IMR-90 (cell line): ENCODE results near the gene OVCH1. TPM values are rescaled to one million over a fixed set of nuclear protein-coding genes. Genes with fewer than 3 reads are reported as not detected.

Experiments used
- ATAC-seq: fragments of 200-7000 bp; cut with Tn5 transposase; 2 replicates; pipeline ENCODE4 v1.9.1; 2020; ENCODE audit warnings: low read depth, mild to moderate bottlenecking, moderate library complexity
- BruUV-seq: library from RNA; stranded (reverse); fragments of 400-500 nt; replicated peaks from 2 replicates; lab custom pipeline; 2021; lab: Mats Ljungman, UMichigan
- CTCF ChIA-PET: fragments of 300-600 bp; formaldehyde crosslinking; extraction: SDS; loops from one replicate; lab custom pipeline; 2021; ENCODE audit warnings: antibody characterized with exemption; lab: Yijun Ruan, JAX
- POLR2A ChIA-PET: fragments of 300-600 bp; sonication (Branson Sonifier 250); formaldehyde crosslinking; loops from one replicate; lab custom pipeline; 2022; ENCODE audit warnings: antibody characterized with exemption; ENCODE audit not compliant: unreplicated experiment; lab: Charles Lee
- DNase-seq: peaks from one replicate; pipeline ENCODE4 v3.0.0; 2013
- H2AFZ ChIP-seq: replicated peaks from 2 replicates; pipeline ENCODE3; 2013; ENCODE audit warnings: low read length, mild to moderate bottlenecking; ENCODE audit not compliant: poor library complexity
- H2AK5ac ChIP-seq: 2 replicates; pipeline ENCODE4 v1.6.1; 2013; ENCODE audit warnings: low read depth, low read length, inconsistent platforms
- H2AK9ac ChIP-seq: replicated peaks from 2 replicates; pipeline ENCODE3; 2013; ENCODE audit warnings: mild to moderate bottlenecking, low read depth, low read length, moderate library complexity; ENCODE audit not compliant: poor library complexity
- H2BK120ac ChIP-seq: 2 replicates; pipeline ENCODE4 v1.6.1; 2013; ENCODE audit warnings: low read depth, low read length, inconsistent platforms
- H2BK15ac ChIP-seq: 3 replicates; pipeline ENCODE4 v1.6.1; 2013; ENCODE audit warnings: low read depth, low read length, inconsistent platforms
- H2BK20ac ChIP-seq: 2 replicates; pipeline ENCODE4 v1.6.1; 2013; ENCODE audit warnings: low read depth, mild to moderate bottlenecking, inconsistent platforms, low read length, moderate library complexity
- H2BK5ac ChIP-seq: 2 replicates; pipeline ENCODE4 v1.6.1; 2013; ENCODE audit warnings: mild to moderate bottlenecking, low read depth, low read length, inconsistent platforms; ENCODE audit not compliant: poor library complexity, severe bottlenecking
- H3K14ac ChIP-seq: replicated peaks from 2 replicates; pipeline ENCODE4 v1.6.1; 2013; ENCODE audit warnings: low read depth, low read length, inconsistent platforms
- H3K18ac ChIP-seq: 2 replicates; pipeline ENCODE4 v1.6.1; 2013; ENCODE audit warnings: low read depth, low read length, control low read depth
- H3K23ac ChIP-seq: 2 replicates; pipeline ENCODE4 v1.6.1; 2013; ENCODE audit warnings: low read depth, low read length, inconsistent platforms
- H3K27ac ChIP-seq: 2 replicates; pipeline ENCODE4 v1.5.1; 2013; ENCODE audit warnings: mild to moderate bottlenecking, control low read depth, low read length; ENCODE audit not compliant: insufficient read depth
- H3K27me3 ChIP-seq: 2 replicates; pipeline ENCODE4 v1.6.1; 2013; ENCODE audit warnings: low read length; ENCODE audit not compliant: control insufficient read depth, insufficient read depth
- H3K36me3 ChIP-seq: 2 replicates; pipeline ENCODE4 v1.6.1; 2013; ENCODE audit warnings: low read length, mixed read lengths; ENCODE audit not compliant: control insufficient read depth, insufficient read depth
- H3K4ac ChIP-seq: 2 replicates; pipeline ENCODE4 v1.6.1; 2013; ENCODE audit warnings: low read depth, low read length, inconsistent platforms
- H3K4me1 ChIP-seq: 2 replicates; pipeline ENCODE4 v1.6.1; 2013; ENCODE audit warnings: low read length, mixed read lengths; ENCODE audit not compliant: control insufficient read depth, insufficient read depth
- H3K4me2 ChIP-seq: 2 replicates; pipeline ENCODE4 v1.6.1; 2013; ENCODE audit warnings: low read depth, mild to moderate bottlenecking, control low read depth, low read length, moderate library complexity
- H3K4me3 ChIP-seq: 2 replicates; pipeline ENCODE4 v1.5.1; 2013; ENCODE audit warnings: low read depth, mild to moderate bottlenecking, control low read depth, low read length, moderate library complexity; ENCODE audit not compliant: insufficient read depth
- H3K56ac ChIP-seq: 2 replicates; pipeline ENCODE4 v1.6.1; 2013; ENCODE audit warnings: low read length, inconsistent platforms; ENCODE audit not compliant: insufficient read depth; ENCODE audit errors: extremely low read depth
- H3K79me1 ChIP-seq, 2 experiments: 2 replicates each; pipeline ENCODE4 v1.6.1; 2013; ENCODE audit warnings: low read length in 2 of 2, inconsistent platforms in 1 of 2, low read depth in 1 of 2
- H3K9ac ChIP-seq: 2 replicates; pipeline ENCODE4 v1.6.1; 2013; ENCODE audit warnings: low read depth, low read length, control low read depth
- H3K9me1 ChIP-seq: 2 replicates; pipeline ENCODE4 v1.6.1; 2013; ENCODE audit warnings: low read length, inconsistent platforms; ENCODE audit not compliant: insufficient read depth
- H3K9me3 ChIP-seq: 2 replicates; pipeline ENCODE4 v1.6.1; 2013; ENCODE audit warnings: low read length; ENCODE audit not compliant: control insufficient read depth, insufficient read depth
- H4K20me1 ChIP-seq: 2 replicates; pipeline ENCODE4 v1.6.1; 2013; ENCODE audit warnings: low read length, inconsistent platforms; ENCODE audit not compliant: insufficient read depth
- H4K5ac ChIP-seq: 2 replicates; pipeline ENCODE4 v1.6.1; 2013; ENCODE audit warnings: mild to moderate bottlenecking, low read depth, low read length, control low read depth
- H4K8ac ChIP-seq, 2 experiments: 2 replicates each; pipeline ENCODE4 v1.6.1; 2013; ENCODE audit warnings: low read depth in 2 of 2, low read length in 2 of 2, control low read depth in 1 of 2, inconsistent platforms in 1 of 2
- H4K91ac ChIP-seq: 2 replicates; pipeline ENCODE4 v1.6.1; 2013; ENCODE audit warnings: low read depth, low read length, inconsistent platforms; ENCODE audit not compliant: insufficient read depth
- BHLHE40 ChIP-seq: fragments of 150-350 bp; IDR thresholded peaks from 2 replicates; pipeline ENCODE4 v1.6.1; 2016; ENCODE audit warnings: mild to moderate bottlenecking, low read depth, low read length
- CEBPB ChIP-seq: IDR thresholded peaks from 2 replicates; pipeline ENCODE4 v1.6.1; 2012; ENCODE audit warnings: low read depth, low read length, improper control_type of control experiment
- CHD1 ChIP-seq: IDR thresholded peaks from 2 replicates; pipeline ENCODE4 v1.6.1; 2012; ENCODE audit warnings: low read depth, low read length, improper control_type of control experiment
- CTCF ChIP-seq: conservative IDR thresholded peaks from 2 replicates; pipeline ENCODE4 v1.5.1; 2012; ENCODE audit warnings: mild to moderate bottlenecking, low read depth, low read length, improper control_type of control experiment
- ELK1 ChIP-seq: fragments of 150-350 bp; IDR thresholded peaks from 2 replicates; pipeline ENCODE4 v1.6.1; 2016; ENCODE audit warnings: low read depth, mild to moderate bottlenecking, low read length, moderate library complexity, borderline replicate concordance
- FOS ChIP-seq: fragments of 150-350 bp; IDR thresholded peaks from 2 replicates; pipeline ENCODE4 v1.6.1; 2016; ENCODE audit warnings: low read depth, low read length
- MAFK ChIP-seq: IDR thresholded peaks from 2 replicates; pipeline ENCODE4 v1.6.1; 2012; ENCODE audit warnings: low read depth, low read length, improper control_type of control experiment
- MAZ ChIP-seq: IDR thresholded peaks from 2 replicates; pipeline ENCODE4 v1.6.1; 2012; ENCODE audit warnings: low read depth, mild to moderate bottlenecking, low read length, improper control_type of control experiment, moderate library complexity, borderline replicate concordance
- MXI1 ChIP-seq: IDR thresholded peaks from 2 replicates; pipeline ENCODE4 v1.6.1; 2012; ENCODE audit warnings: low read depth, mild to moderate bottlenecking, low read length, moderate library complexity, borderline replicate concordance
- NFE2L2 ChIP-seq: fragments of 150-350 bp; IDR thresholded peaks from 2 replicates; pipeline ENCODE4 v1.6.1; 2016; ENCODE audit warnings: low read depth, mild to moderate bottlenecking, low read length
- POLR2A ChIP-seq: IDR thresholded peaks from 2 replicates; pipeline ENCODE4 v1.6.1; 2012; ENCODE audit warnings: mild to moderate bottlenecking, low read depth, low read length
- RAD21 ChIP-seq: IDR thresholded peaks from 2 replicates; pipeline ENCODE4 v1.6.1; 2012; ENCODE audit warnings: low read length, improper control_type of control experiment
- RCOR1 ChIP-seq: IDR thresholded peaks from 2 replicates; pipeline ENCODE4 v1.6.1; 2012; ENCODE audit warnings: mild to moderate bottlenecking, low read length, improper control_type of control experiment; ENCODE audit not compliant: insufficient replicate concordance
- RFX5 ChIP-seq: IDR thresholded peaks from 2 replicates; pipeline ENCODE4 v1.8.0; 2012; ENCODE audit warnings: low read depth, mild to moderate bottlenecking, low read length, moderate library complexity
- SMC3 ChIP-seq: fragments of 150-350 bp; IDR thresholded peaks from 2 replicates; pipeline ENCODE4 v1.6.1; 2016; ENCODE audit warnings: low read depth, mild to moderate bottlenecking, antibody characterized with exemption, low read length, moderate library complexity
- USF2 ChIP-seq: fragments of 150-350 bp; IDR thresholded peaks from 2 replicates; pipeline ENCODE4 v1.6.1; 2017; ENCODE audit warnings: mild to moderate bottlenecking, antibody characterized with exemption, low read length, low read depth
- WGBS, 2 experiments: methylation state at CpG; one replicate each; pipeline versions ENCODE4 v1.1.5 to v1.1.7; 2013; ENCODE audit warnings: missing lambda C conversion rate in 2 of 2; ENCODE audit not compliant: insufficient read length in 1 of 2; ENCODE audit errors: extremely low coverage in 2 of 2; 5-methylcytosine and 5-hydroxymethylcytosine counted together
- dilution Hi-C: fragments of 300-500 bp; cut with HindIII; formaldehyde crosslinking; loops from one replicate; pipeline ENCODE4 v1.14.3; 2018; ENCODE audit warnings: low sequenced_read_pairs; ENCODE audit not compliant: unreplicated experiment
- in situ Hi-C: fragments of 300-500 bp; cut with MboI; formaldehyde crosslinking; loops from 3 replicates; pipeline ENCODE4 v1.14.3; 2019; ENCODE audit warnings: low sequenced_read_pairs, inconsistent platforms, mixed read lengths
- intact Hi-C: fragments of 100-400 bp; cut with micrococcal nuclease; formaldehyde crosslinking; loops from 2 replicates; pipeline ENCODE4 v1.10.0; 2022
- polyA plus RNA-seq, 3 experiments: library from polyadenylated mRNA; depleted of rRNA; stranded (reverse); fragments of >200 nt; gene quantifications; 2 replicates each; pipeline ENCODE4 v1.2.3, GENCODE V29; 2012; ENCODE audit warnings: low replicate concordance in 1 of 3
- total RNA-seq: library from RNA; depleted of rRNA; stranded (reverse); fragments of >200 nt; gene quantifications from 2 replicates; pipeline ENCODE4 v1.2.3, GENCODE V29; 2012

OVCH1 gene
- total and polyA plus RNA-seq, 2 of the 4 experiments (the other 2 are of a cell fraction) = 0.05 to 0.18 TPM

GRCh38 chr12:29427964-29428363 lies 69.5 kb downstream of the OVCH1 start:
- Histone ChIP-seq H3K4me1 (no peaks in the 10 kb centered on the region), H2AK5ac (no peak overlapping the region), H3K9me1 (no peaks in the 10 kb centered on the region), H2BK15ac (peak overlapping the region; percentile 93; the same call in 2 of the 3 replicates), H4K8ac (no peak overlapping the region), H3K56ac (no peak overlapping the region), H3K18ac (peak overlapping the region; percentile 35; the same call in 1 of the 2 replicates), H3K27ac (no peak overlapping the region), H4K5ac (no peak overlapping the region), H4K20me1 (no peaks in the 10 kb centered on the region), H2AK9ac (no peak overlapping the region), H3K27me3 (no peaks in the 10 kb centered on the region), H2BK120ac (peak overlapping the region; percentile 54), H3K4me3 (no peak overlapping the region), H3K23ac (no peak overlapping the region), H3K9me3 (no peaks in the 10 kb centered on the region), H3K4ac (0 out of 2 replicates have a peak overlapping the region, but pooled peaks have one; percentile 8), H4K91ac (no peak overlapping the region; the same call in 1 of the 2 replicates), H2BK5ac (no peak overlapping the region), H3K36me3 (no peaks in the 10 kb centered on the region), H3K79me1 (no peaks in the 10 kb centered on the region), H3K9ac (no peak overlapping the region), H2AFZ (no peak overlapping the region), H3K4me2 (no peak overlapping the region), H3K14ac (no peak overlapping the region; the same call in 1 of the 2 replicates), H2BK20ac (peak overlapping the region; percentile 77)
- dilution Hi-C loops (no loop called here), in situ Hi-C loops (no loop called here), intact Hi-C loops (no loop called here)
- TF ChIP-seq CTCF (no peak), MAFK (no peak), RCOR1 (no peak), FOS (no peak), ELK1 (no peak), BHLHE40 (no peak), NFE2L2 (no peak), CHD1 (no peak), POLR2A (no peak), CEBPB (no peak), MXI1 (no peak), RAD21 (no peak), RFX5 (no peak), SMC3 (no peak), MAZ (no peak), USF2 (no peak)
- POLR2A ChIA-PET = no interaction called here
- no peak for DNase-seq
- no TSS peak for BruUV-seq
- CTCF ChIA-PET = no interaction called here
- ATAC-seq = no peak
- 100% methylated on average over 1 of the region's 4 CpGs; no CpG with 5 or more reads in 1 of the 2 experiments for WGBS, 2 experiments
